ENCODE measurements around the gene PNCK.

PNCK gene

DNA sequence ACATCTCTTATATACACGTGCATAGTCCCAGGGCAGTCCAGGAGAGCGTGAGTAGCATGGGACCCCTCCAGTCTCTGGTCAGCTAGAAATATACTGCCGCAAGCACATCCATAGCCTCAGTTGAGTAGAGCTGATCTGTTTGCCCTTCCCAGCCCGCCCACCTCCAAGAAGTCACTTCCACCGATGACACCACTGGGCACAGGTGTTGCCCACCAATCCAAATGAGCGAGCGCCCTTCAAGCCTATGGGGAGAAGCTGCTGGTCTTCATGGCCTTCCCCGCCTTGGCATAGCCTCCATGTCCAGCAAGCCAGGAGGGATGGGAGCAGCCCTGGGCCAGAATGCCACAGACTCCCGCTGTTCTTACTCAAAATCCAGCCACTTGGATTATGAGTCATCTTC lies 16.5 kb downstream of the PNCK start:
- DNase-seq (ENCODE audit: low spot score): no peak

DNA sequence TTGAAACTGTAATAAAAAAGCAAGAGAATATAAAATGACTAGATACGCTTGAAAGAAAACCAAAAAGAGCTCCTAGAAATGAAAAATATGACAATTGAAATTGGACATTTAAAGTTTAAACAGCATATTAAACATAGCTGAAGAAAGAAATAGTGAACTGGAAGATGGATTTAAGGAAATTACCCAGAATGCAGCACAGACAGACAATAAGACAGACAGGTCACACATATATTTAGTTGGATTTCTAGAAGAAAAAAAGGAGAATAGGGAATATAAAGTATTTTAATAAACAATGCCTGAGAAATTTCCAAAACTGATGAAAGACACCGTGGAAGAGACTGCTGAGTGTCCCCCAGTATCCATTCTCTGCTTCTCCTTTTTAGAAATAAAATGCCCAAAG lies 20.1 kb downstream of the PNCK start:
- DNase-seq (ENCODE audit: low spot score): no peak

DNA sequence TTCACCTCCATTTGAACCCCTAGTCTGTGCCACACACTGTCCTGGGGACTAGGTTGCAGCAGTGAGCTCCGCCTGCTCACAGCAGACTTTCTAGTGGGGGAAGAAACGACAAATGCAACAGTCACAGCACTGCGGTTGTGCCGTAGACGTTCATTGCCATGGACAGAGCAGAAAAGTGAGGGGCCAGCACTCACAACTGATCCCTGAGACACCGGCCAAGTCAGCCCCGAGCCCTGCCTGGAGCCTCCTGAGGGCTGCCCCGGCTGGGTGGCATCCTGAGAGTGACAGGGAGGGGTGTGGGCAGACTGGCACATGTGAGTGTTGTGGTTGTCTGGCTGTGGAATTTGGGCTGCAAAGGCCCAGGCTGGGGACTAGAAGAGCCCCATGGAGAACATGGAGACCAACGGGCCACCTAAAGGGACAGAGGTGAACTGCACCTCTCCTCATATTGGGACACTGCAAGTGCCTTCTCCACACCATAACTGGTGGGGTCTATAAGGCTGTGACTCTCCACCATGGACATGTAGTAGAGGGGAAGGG lies 22.0 kb downstream of the PNCK start:
- DNase-seq (ENCODE audit: low spot score): peak; percentile 43

DNA sequence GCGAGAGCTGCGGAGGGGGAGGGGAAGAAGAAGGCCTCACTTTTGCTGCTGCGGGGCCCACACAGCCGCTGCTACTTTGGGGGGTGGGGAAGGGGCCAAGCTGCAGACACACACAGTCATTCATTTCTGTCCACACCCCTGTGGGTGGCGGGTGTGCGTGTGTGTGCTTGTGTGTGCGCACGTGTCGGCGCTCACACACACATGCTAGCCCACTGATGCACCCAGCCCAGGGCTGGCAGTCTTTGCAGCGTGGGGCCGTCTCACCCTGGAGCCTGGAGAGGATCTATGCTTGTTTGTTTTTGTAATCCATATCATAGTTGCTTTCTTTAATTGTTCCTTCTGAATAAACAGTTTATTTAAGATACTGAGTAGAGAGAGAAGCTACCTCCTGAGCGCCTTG lies 22.7 kb downstream of the PNCK start:
- no peak for DNase-seq (ENCODE audit: low spot score)

DNA sequence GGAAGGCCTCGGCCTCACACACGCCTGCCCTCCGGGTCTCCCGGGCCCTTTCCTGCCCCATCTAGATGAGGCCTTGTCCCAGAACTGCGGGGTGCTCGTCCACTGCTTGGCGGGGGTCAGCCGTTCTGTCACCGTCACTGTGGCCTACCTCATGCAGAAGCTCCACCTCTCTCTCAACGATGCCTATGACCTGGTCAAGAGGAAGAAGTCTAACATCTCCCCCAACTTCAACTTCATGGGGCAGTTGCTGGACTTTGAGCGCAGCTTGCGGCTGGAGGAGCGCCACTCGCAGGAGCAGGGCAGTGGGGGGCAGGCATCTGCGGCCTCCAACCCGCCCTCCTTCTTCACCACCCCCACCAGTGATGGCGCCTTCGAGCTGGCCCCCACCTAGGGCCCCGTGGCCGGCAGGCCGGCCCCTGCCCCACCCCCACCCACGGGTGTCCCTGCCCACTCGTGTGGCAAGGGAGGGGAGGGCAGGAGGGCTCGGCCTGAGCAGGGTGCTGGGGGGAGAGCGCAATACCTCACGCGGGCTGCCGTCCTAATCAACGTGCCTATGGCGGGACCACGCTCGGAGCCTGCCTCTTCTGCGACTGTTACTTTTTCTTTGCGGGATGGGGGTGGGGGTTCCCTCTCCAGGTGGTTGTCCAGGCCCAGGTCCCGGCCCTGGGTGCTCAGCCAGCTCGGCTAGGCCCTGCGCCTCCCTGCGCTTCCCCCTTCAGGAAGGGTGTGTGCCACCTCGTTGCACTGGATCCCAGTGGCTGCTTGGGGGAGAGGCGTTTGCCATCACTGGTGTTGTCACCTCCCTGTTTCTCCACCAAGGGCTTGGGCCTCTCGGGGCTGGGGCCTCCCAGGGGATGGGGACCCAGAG lies 23.5 kb downstream of the PNCK start:
- no peak for DNase-seq (ENCODE audit: low spot score)

DNA sequence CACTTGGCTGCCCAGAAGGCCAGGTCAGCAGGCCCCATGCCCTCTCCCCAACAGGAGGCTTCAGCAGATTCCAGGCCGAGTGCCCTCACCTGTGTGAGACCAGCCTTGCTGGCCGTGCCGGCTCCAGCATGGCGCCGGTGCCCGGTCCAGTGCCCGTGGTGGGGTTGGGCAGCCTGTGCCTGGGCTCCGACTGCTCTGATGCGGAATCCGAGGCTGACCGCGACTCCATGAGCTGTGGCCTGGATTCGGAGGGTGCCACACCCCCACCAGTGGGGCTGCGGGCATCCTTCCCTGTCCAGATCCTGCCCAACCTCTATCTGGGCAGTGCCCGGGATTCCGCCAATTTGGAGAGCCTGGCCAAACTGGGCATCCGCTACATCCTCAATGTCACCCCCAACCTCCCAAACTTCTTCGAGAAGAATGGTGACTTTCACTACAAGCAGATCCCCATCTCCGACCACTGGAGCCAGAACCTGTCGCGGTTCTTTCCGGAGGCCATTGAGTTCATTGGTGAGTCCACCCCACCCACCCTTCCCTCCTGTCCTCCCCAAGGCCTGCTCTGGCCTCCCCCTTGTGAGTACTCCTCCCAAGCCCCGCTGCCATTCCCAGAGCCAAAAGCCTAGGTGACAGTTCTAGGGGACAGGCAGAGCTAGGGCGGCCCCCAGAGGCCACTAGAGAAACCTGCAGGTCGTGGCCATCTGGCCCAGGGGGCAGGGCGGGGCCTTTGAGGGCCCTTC lies 24.3 kb downstream of the PNCK start:
- peak; percentile 51 for DNase-seq (ENCODE audit: low spot score)

DNA sequence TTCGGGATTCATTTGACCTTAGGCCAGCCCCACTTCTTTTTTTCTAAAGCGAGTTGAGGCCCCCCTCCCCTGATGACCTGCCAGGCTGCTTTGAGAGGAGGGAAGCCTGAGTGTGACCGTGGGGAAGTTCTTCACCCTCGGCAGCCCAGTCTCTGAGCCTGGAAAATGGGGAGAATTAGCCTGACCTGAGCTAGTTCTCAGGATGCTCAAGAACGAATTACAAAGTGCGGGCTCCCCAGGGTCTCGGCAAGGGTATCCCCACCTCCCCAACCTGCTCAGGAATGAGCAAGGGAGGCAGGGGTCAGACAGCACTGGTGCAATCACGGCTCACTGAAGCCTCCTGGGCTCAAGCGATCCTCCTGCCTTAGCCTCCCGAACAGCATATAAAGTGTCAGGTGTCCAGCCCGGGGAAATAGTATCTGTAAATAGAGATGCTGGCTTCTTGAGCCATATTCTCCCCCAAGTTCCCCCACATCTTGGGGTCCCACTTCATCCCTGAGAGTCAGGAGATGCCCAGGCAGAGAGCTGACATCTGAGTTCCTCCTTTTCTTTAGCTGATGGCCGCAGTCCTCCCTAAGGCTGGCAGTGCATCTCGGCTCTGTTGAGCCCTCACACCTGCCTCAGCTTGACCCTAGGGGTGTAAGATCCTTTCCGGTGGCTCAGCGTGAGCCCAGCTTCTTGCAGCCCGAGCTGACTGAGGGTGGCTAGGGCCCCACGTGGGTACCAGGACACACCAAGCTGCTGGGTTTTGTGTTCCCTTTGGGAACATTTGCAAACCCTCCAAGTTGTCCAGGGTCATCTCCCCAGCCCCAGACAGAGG lies 25.0 kb downstream of the PNCK start:
- DNase-seq (ENCODE audit: low spot score): no peak

DNA sequence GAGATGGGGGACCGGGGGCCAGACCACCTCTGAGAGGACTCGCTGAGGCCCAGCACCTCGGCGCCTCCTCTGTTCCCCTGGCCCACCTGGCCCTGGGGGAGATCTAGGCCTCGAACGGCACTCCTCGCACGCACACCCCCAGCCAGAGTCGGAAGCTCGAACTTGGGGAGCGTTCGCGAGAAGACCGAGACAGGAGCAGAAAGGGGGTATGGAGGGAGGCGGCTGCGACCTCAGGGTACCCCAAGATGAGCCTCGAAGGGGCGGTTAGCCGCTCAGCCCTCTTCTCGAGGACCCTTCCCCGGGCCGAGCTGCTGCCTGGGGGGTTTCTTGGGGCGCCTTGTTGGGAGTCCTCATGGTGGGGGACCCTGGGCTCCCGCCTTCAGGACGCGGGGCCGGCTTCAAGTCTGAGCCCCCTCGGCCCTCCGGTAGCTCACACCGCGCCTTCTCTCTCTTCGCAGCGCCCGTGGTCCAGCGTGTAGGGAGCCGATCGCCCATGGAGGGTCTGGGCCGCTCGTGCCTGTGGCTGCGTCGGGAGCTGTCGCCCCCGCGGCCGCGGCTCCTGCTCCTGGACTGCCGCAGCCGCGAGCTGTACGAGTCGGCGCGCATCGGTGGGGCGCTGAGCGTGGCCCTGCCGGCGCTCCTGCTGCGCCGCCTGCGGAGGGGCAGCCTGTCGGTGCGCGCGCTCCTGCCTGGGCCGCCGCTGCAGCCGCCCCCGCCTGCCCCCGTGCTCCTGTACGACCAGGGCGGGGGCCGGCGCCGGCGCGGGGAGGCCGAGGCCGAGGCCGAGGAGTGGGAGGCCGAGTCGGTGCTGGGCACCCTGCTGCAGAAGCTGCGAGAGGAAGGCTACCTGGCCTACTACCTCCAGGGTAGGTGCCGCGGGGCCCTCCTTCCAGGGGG lies 25.9 kb downstream of the PNCK start:
- no peak for DNase-seq (ENCODE audit: low spot score)

DNA sequence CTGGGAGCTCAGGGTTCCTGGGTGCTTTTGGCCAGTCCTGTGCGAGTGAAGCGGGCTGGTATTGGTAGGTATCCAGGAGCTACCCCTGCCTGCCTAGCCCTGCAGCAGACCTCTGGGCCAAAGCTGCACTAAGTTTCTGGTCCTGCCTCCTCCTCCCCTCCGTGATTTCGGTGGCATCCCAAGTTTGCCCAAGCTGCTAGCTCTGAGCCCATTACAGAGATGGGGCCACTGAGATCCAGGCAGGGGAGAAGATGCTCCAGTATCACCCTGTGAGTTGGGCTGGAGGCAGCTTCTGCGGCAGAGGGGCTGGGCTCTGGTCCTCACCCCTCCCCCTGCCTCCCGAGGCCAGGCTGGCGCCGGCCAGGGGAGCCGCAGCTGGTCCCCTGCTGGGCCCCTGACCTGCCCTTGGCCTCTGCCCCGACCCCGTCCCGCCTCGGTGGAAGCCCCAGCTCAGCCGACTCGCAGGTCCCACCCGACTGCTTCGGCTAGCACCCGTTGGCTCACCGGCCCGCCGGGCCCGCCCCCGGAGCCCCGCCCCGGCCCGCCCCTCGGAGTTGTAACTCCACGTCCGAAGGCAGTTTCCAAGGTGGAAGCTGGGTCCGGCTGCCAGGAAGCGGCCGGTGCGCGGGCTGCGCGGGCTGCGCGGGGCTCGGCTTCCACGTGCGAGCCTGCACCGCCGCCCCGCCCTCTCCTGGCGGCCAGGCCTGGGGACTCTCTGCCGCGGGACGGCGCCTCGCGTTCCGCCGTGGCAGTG lies 26.8 kb downstream of the PNCK start, which contains the start of gene DUSP9:
Gene DUSP9 (plus strand): TSS at position 584 of the 754 bp plus-strand sequence. CDS start 751 bp downstream, outside the sequence.
- DNase-seq (ENCODE audit: low spot score): no peak

DNA sequence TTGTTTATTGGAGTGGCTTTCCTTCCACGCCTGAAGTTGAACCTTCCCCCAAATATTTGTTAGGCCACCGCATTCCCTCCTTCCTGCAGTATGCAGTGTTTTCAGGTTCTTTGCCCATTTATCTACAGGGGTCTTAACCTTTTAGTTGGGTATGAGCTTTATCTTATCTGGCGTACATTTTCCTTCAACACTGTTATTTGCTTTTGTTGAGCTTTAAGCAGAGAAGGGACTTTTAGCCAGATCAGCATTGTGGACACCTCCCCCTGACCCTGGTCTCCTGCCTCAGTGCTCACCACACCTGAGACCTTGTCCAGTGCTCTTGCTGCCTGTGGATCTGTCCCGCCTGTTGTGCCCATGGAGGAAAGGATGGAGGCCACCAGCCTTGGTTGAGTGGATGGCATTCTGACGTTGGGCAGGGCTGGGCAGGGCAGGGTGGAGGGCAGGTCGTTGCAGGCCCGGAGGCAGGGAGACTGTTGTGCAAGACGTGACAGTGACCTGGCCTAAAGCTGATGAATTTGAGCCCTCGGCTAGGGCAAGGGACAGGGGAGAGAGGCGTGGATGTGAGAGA lies 27.6 kb downstream of the PNCK start:
- DNase-seq (ENCODE audit: low spot score): no peak

DNA sequence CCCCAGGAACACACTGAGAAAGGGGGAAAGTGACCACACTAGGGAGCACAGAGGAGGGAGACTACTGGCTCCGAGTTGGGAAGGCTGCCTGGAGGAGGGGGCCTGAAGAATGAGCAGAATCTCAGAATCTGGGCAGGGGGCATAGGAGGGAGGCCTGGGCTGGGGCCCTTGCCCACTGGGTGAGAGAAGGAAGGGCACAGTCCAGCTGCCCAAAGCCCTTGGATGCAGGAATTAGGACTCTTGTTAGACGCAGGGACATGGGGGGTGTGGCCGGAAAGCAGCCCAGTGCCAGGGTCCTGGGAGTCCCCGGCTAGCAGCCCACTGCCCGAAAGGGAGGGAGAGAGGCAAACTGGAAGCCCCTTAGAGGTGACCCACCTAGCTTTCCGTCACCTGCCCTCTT lies 28.5 kb downstream of the PNCK start:
- no peak for DNase-seq (ENCODE audit: low spot score)

DNA sequence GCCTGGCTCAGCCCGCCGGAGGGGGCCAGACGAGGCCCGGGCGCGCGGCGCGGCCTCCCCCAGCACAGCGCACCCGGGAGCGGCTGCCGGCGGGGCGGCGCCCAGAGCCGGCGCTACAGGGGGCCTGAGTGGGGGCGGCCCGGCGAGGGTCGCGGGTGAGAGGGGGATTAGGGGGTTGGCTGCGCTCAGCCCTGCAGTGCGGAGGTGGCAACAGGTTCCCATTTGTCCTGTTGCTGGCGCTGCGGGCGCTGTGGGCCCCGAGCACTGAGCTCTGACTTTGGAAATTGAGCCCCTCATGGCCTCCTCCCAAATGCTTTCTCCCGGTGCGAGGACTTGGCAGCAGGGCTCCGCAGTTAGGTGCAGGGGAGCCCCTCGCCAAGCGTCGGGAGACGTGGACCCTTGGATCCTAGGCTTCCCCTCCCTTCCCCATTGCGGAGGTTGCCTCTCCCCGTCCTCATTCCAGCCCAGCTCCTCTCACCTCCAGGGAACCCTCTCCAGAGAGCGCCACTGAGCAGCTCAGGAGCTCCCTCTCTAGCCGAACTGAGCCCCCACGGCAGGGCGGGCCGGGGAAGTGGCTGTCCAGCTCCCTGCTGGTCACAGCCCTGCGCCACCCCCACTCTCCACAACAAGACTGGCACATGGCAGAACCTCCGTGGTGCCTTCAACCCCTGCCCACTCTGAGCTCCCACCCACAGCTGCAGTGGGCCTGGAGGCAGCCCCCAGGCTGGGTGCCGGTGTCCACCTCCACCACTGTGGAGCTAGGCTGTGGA lies 29.1 kb downstream of the PNCK start:
- DNase-seq (ENCODE audit: low spot score): no peak

DNA sequence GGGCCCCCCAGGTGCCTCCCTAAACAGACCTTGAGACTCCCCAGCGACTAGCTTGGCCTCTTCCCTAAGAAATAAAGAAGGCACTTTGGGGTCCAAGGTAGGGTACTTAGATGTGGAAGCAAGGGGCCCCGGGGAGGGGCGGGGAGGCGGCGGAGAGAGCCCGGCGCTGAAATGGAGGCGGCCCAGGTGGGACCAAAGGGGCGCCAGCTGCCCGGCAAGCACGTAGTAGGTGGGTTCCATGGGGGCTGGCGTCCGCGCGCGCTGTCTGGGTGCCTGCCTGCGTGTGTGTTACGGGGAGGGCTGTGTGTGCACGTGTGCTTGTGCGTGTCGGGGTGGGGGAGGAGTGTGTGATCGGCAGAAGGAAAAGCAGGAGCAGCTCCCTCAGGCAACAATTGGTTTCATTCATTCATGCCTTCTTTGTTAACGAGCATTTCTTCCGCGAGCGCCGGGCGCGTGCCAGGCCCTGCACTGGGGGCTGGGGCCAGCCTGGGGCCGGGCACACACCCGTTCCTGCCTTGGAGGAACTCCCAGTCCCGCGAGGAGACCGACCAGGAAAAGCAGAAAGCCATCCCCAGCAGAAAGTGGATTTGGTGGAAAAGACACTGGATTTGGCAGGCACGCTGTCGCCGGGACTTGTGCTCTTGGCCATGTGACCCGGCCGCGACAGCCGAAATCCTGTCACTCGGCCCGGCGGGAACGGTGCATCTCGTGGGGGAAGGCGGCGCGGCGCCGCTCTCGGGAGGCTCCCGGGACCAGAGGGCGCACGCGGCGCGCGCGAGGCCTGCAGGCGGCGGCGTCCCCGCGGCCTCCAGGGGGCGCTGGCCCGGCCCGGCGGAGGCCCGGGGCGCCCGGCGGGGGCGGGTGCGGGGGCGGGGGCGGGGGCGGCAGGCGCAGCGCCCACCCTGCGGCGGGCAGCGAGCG lies 29.9 kb downstream of the PNCK start:
- no peak for DNase-seq (ENCODE audit: low spot score)

DNA sequence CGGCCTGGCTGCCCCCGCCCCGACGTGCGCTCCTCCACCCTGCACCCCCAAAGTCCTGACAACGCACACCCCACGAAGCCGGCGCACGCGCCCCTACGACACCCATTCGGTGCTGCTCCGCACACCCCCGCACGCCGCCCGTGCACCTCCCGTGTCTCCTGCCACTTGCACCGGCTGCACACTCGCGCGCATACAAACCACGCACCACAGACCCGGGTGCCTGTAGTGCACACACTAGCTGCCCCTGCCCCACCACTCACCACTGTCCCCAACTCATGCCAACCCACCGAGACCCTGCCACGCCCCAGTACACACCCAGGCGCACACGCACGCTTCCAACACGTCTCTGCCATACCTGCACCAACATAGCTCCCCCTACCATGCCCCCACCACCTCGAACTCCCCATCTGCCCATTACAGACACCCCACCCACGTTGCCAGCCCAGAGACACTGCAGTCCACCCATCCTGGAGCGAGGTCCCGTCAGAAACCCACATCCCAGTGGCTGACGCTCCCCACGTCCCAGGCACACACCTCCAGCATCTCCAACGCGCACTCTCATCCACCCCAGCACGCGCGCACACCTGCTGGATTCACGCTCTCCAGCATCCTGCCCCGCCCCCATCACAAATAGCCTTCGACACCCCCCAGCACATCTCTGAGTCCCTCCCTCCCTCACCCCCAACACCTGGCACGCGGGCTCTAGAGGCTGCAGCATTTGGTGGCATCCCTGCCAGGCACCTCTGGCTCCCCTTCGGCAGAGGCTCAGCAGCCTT lies 30.8 kb downstream of the PNCK start:
- no peak for DNase-seq (ENCODE audit: low spot score)

DNA sequence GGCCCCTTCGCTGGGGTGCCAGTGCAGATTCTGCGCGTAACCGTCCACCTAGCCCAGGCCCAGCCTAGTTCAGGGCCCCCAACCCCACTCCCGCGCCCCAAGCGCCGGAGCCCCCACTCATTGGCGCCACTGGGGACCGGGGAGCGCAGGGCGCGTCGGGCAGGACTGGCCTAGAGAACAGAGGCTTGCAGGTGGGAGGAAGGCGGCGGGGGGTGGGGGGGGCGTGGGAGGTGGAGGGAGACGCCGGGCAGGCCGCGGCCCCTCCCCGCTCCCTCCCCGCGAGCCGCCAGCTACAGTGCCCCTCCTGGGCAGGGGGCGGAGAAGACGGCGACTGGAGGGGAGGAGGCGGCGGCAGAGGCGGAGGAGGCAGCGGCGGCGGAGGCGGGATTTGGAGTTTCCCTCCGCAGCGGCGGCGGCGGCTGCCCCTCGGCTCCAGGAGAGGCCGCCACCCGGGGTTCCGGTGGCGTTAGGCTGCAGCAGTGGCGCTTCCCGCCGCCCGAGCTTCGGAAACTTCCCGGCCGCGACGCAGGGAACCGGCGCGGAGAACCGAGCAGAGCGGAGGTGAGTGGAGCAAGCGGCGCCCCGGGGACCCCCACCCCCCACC lies 31.5 kb downstream of the PNCK start:
- no peak for DNase-seq (ENCODE audit: low spot score)

DNA sequence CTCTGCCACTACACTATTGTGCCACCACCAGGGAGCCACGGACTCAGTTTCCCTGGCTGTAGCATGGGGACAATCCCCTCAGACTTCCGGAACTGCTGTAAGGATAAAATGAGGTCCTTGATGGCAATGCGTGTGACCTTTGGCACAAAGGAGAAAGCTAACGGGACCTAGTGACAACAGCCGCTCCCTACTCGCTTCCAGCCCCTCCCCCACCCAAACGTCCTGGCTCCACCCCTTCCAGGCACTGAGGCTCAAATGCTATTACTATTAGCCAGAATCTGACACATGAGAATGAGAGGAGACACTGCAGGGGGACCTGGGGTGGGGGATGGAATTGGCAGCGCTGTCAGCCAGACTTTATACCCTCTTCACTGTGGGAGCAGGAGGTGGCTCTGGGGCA lies 32.0 kb downstream of the PNCK start:
- no peak for DNase-seq (ENCODE audit: low spot score)

Measured in NAMALWA (cell line).